B cell (primary cell): ENCODE results near the gene TJP3. TPM values are rescaled to one million over a fixed set of nuclear protein-coding genes. Genes with fewer than 3 reads are reported as not detected.

Source experiments
- ATAC-seq: fragments of 200-7000 bp; cut with Tn5 transposase; one replicate; pipeline ENCODE4 v1.10.0; 2021; ENCODE audit warnings: low read depth, mild to moderate bottlenecking, moderate number of reproducible peaks, moderate library complexity
- CTCF ChIA-PET: fragments of 350-600 bp; sonication (Branson Sonifier 250); formaldehyde crosslinking; loops from one replicate; lab custom pipeline; 2021; ENCODE audit warnings: antibody characterized with exemption, inconsistent platforms; lab: Charles Lee
- POLR2A ChIA-PET: fragments of 350-600 bp; sonication (Branson Sonifier 250); formaldehyde crosslinking; loops from one replicate; lab custom pipeline; 2021; ENCODE audit warnings: antibody characterized with exemption; lab: Charles Lee
- DNase-seq: peaks from one replicate; pipeline ENCODE4 v3.0.0; 2013
- H2AFZ ChIP-seq: 2 replicates; pipeline ENCODE4 v1.6.1; 2012; ENCODE audit warnings: mild to moderate bottlenecking, low read depth, low read length; ENCODE audit not compliant: insufficient read depth, poor library complexity, severe bottlenecking
- H3K27ac ChIP-seq, 2 donors: 1 replicate in 1 of 2; 2 replicates in 1 of 2; pipeline ENCODE4 v1.5.1; 2012 to 2013; ENCODE audit warnings: low read length in 2 of 2, mild to moderate bottlenecking in 2 of 2, moderate library complexity in 1 of 2
- H3K27me3 ChIP-seq, 4 experiments: fragments of 200-600 bp in 1 of 4; sonication (generic) in 1 of 4; replicated peaks in 1 of 4; 1 replicate in 2 of 4; 2 replicates in 2 of 4; pipeline versions ENCODE4 v1.6.1 to v1.7.0; 2013 to 2016; ENCODE audit warnings: low read length in 3 of 4, mild to moderate bottlenecking in 2 of 4, mixed read lengths in 1 of 4, moderate library complexity in 1 of 4; ENCODE audit not compliant: insufficient read depth in 4 of 4, control insufficient read depth in 3 of 4; ENCODE audit errors: control extremely low read depth in 1 of 4
- H3K36me3 ChIP-seq, 2 experiments: replicated peaks in 1 of 2; 1 replicate in 1 of 2; 2 replicates in 1 of 2; pipeline versions ENCODE4 v1.6.1 to v1.7.1; 2013; ENCODE audit warnings: low read length in 1 of 2; ENCODE audit not compliant: insufficient read depth in 2 of 2, control insufficient read depth in 1 of 2; ENCODE audit errors: control extremely low read depth in 1 of 2, extremely low read depth in 1 of 2
- H3K4me1 ChIP-seq, 2 donors: fragments of 200-600 bp in 1 of 2; sonication (generic) in 1 of 2; 1 replicate in 1 of 2; 2 replicates in 1 of 2; pipeline versions ENCODE4 v1.5.1 to v1.6.1; 2013 to 2017; ENCODE audit warnings: low read length in 2 of 2; ENCODE audit not compliant: control insufficient read depth in 2 of 2, insufficient read depth in 2 of 2
- H3K4me2 ChIP-seq: replicated peaks from 2 replicates; pipeline ENCODE3; 2012; ENCODE audit warnings: mild to moderate bottlenecking, low read depth, low read length; ENCODE audit not compliant: poor library complexity, severe bottlenecking
- H3K4me3 ChIP-seq, 5 experiments: fragments of 200-600 bp in 1 of 5; sonication (generic) in 1 of 5; 1 replicate in 3 of 5; 2 replicates in 2 of 5; pipeline versions ENCODE4 v1.5.1 to v1.7.0; 2011 to 2016; ENCODE audit warnings: low read length in 4 of 5, mild to moderate bottlenecking in 4 of 5, low read depth in 2 of 5, control low read depth in 1 of 5, moderate library complexity in 1 of 5; ENCODE audit not compliant: insufficient read depth in 1 of 5; ENCODE audit errors: control extremely low read depth in 1 of 5, extremely low read depth in 1 of 5
- H3K79me2 ChIP-seq: fragments of 200-600 bp; sonication (generic); one replicate; pipeline ENCODE4 v1.6.0; 2016; ENCODE audit warnings: low read length; ENCODE audit not compliant: control insufficient read depth, insufficient read depth
- H3K9ac ChIP-seq: fragments of 200-600 bp; sonication (generic); 2 replicates; pipeline ENCODE4 v1.6.1; 2017; ENCODE audit warnings: mild to moderate bottlenecking, low read length, moderate library complexity
- H3K9me3 ChIP-seq, 3 donors: one replicate each; pipeline versions ENCODE4 v1.6.1 to v1.7.1; 2013; ENCODE audit warnings: low read length in 2 of 3; ENCODE audit not compliant: control insufficient read depth in 2 of 3, insufficient read depth in 1 of 3; ENCODE audit errors: control extremely low read depth in 1 of 3
- H4K20me1 ChIP-seq: 2 replicates; pipeline ENCODE4 v1.6.0; 2012; ENCODE audit warnings: mild to moderate bottlenecking, low read length; ENCODE audit not compliant: insufficient read depth, control insufficient read depth, poor library complexity, severe bottlenecking
- H3K27ac Mint-ChIP-seq: one replicate; pipeline ENCODE4 v1.8.0; 2021; ENCODE audit warnings: mixed read lengths
- H3K27me3 Mint-ChIP-seq: one replicate; pipeline ENCODE4 v1.8.0; 2021; ENCODE audit warnings: mixed read lengths
- H3K4me1 Mint-ChIP-seq: one replicate; pipeline ENCODE4 v1.8.0; 2021; ENCODE audit warnings: mixed read lengths
- H3K4me3 Mint-ChIP-seq: one replicate; pipeline ENCODE4 v1.8.0; 2021; ENCODE audit warnings: mixed read lengths
- H3K9me3 Mint-ChIP-seq: one replicate; pipeline ENCODE4 v1.8.0; 2022; ENCODE audit warnings: mixed read lengths; ENCODE audit not compliant: insufficient read depth
- CTCF ChIP-seq: fragments of 200-600 bp; IDR thresholded peaks from one replicate; pipeline ENCODE4 v1.8.0; 2022; ENCODE audit warnings: antibody characterized with exemption, mild to moderate bottlenecking
- EZH2 ChIP-seq: IDR thresholded peaks from 2 replicates; pipeline ENCODE4 v1.6.1; 2012; ENCODE audit warnings: borderline replicate concordance, low read depth, mild to moderate bottlenecking, moderate library complexity, low read length; ENCODE audit not compliant: insufficient read depth, poor library complexity, severe bottlenecking
- WGBS: methylation state at CpG from one replicate; pipeline ENCODE4 v1.1.5; 2013; ENCODE audit warnings: missing lambda C conversion rate; ENCODE audit not compliant: insufficient coverage; 5-methylcytosine and 5-hydroxymethylcytosine counted together
- intact Hi-C: fragments of 100-400 bp; cut with micrococcal nuclease; formaldehyde crosslinking; loops from one replicate; pipeline ENCODE4 v1.10.0; 2022
- polyA plus RNA-seq: library from polyadenylated mRNA; depleted of rRNA; stranded (reverse); fragments of >200 nt; gene quantifications from 2 replicates; pipeline ENCODE4 v1.2.3, GENCODE V29; 2012
- total RNA-seq, 2 donors: library from RNA; stranded (reverse); fragments of 120-200 nt in 1 of 2; gene quantifications; 1 replicate in 1 of 2; 2 replicates in 1 of 2; pipeline versions ENCODE4 v1.2.3 to v1.2.4, GENCODE V29; 2013 to 2022

Gene TJP3
- total and polyA plus RNA-seq, 2 donors (not counting 1 experiment from before 2014, with no cell fraction given): 2.1 to 2.9 TPM

GRCh38 chr19:3667037-3667638 lies 41.0 kb upstream of the TJP3 start:
- ChIA-PET POLR2A (no interaction called here), CTCF (interaction anchor here (0.9 to 5.1 kb wide), 6 partner anchors 13 to 37 kb away, joined by 3 to 110 read pairs (median 7); partner anchors contain the start of genes PIP5K1C and TJP3)
- H3K27ac Mint-ChIP-seq: peak overlapping the region; percentile 53
- Histone ChIP-seq H3K27ac (no peak overlapping the region), H2AFZ (no peak overlapping the region), H3K27me3 (peaks cover 0 to 16% (median 5%) of the 10 kb centered on the region in 4 experiments), H3K4me1 (peaks cover 35 to 40% of the 10 kb centered on the region in 2 donors), H3K4me3 (no peak overlapping the region), H4K20me1 (peaks cover 58% of the 10 kb centered on the region), H3K36me3 (peaks cover 0 to 9% of the 10 kb centered on the region in 2 experiments), H3K4me2 (no peak overlapping the region), H3K79me2 (peaks cover 53% of the 10 kb centered on the region), H3K9ac (no peak overlapping the region), H3K9me3 (peaks cover 0 to 3% (median 0%) of the 10 kb centered on the region in 3 donors)
- no peaks in the 10 kb centered on the region for H3K27me3 Mint-ChIP-seq
- ATAC-seq (no peak), DNase-seq (no peak)
- no peak overlapping the region for H3K4me3 Mint-ChIP-seq
- intact Hi-C loops: loop anchor here (5.0 kb wide), 1 partner anchor 155 kb away; no protein-coding TSS in a partner anchor
- TF ChIP-seq CTCF (no peak), EZH2 (no peak)
- H3K9me3 Mint-ChIP-seq: no peaks in the 10 kb centered on the region
- 95% methylated on average over 17 of the region's 18 CpGs for WGBS
- peaks cover 47% of the 10 kb centered on the region for H3K4me1 Mint-ChIP-seq

- no peak overlapping the region for H3K27ac Mint-ChIP-seq
- Histone ChIP-seq H3K9ac (no peak overlapping the region), H3K4me3 (no peak overlapping the region), H4K20me1 (peaks cover 63% of the 10 kb centered on the region), H3K27me3 (peaks cover 0 to 19% (median 5%) of the 10 kb centered on the region in 4 experiments), H3K79me2 (peaks cover 58% of the 10 kb centered on the region), H3K4me1 (peaks cover 37 to 41% of the 10 kb centered on the region in 2 donors), H3K36me3 (peaks cover 0 to 8% of the 10 kb centered on the region in 2 experiments), H3K27ac (no peak overlapping the region), H3K4me2 (no peak overlapping the region), H3K9me3 (peaks cover 0 to 3% (median 0%) of the 10 kb centered on the region in 3 donors), H2AFZ (no peak overlapping the region)
- TF ChIP-seq CTCF (no peak), EZH2 (no peak)
- intact Hi-C loops: loop anchor here (5.0 kb wide), 1 partner anchor 155 kb away; no protein-coding TSS in a partner anchor
- H3K27me3 Mint-ChIP-seq: no peaks in the 10 kb centered on the region
- 93% methylated on average over 14 of the region's 17 CpGs for WGBS
- CTCF ChIA-PET: interaction anchor here (0.9 to 5.1 kb wide), 5 partner anchors 13 to 36 kb away, joined by 3 to 110 read pairs (median 8); partner anchors contain the start of genes PIP5K1C and TJP3
- ATAC-seq: no peak
- H3K4me3 Mint-ChIP-seq: no peak overlapping the region
- no peak for DNase-seq
- POLR2A ChIA-PET: no interaction called here
- H3K4me1 Mint-ChIP-seq: peaks cover 51% of the 10 kb centered on the region
- H3K9me3 Mint-ChIP-seq: no peaks in the 10 kb centered on the region
Measured at GRCh38 chr19:3667766-3668165, 40.4 kb upstream of the TJP3 start.
